H1 (cell line): ENCODE measurements around the gene BMERB1. TPM values are rescaled to one million over a fixed set of nuclear protein-coding genes. Genes with fewer than 3 reads are reported as not detected.

Experiments used
- CTCF ChIA-PET: fragments of 300-600 bp; sonication (Branson Sonifier 250); formaldehyde crosslinking; loops from one replicate; lab custom pipeline; 2021; ENCODE audit not compliant: partially characterized antibody; lab: Charles Lee
- POLR2A ChIA-PET: fragments of 300-600 bp; sonication (Branson Sonifier 250); formaldehyde crosslinking; loops from one replicate; lab custom pipeline; 2021; ENCODE audit warnings: inconsistent platforms; ENCODE audit not compliant: partially characterized antibody; lab: Charles Lee
- DNase-seq, 2 experiments: peaks; one replicate each; pipeline versions ENCODE4 v3.0.0 to v3.0.0-alpha.2; 2010 to 2022; ENCODE audit warnings: low spot score in 2 of 2, low read depth in 1 of 2, mixed read lengths in 1 of 2
- FAIRE-seq: peaks from 2 replicates; lab custom pipeline; 2011; peaks lifted over from hg19 to GRCh38; lab: Jason Lieb, UNC
- H2AFZ ChIP-seq: 2 replicates; pipeline ENCODE4 v1.8.1; 2012; ENCODE audit warnings: low read length, inconsistent platforms
- H2AK5ac ChIP-seq: 2 replicates; pipeline ENCODE4 v1.6.1; 2013; ENCODE audit warnings: low read depth, low read length
- H2BK120ac ChIP-seq: replicated peaks from 2 replicates; pipeline ENCODE3; 2013; ENCODE audit warnings: low read depth, low read length, inconsistent platforms
- H2BK12ac ChIP-seq: 2 replicates; pipeline ENCODE4 v1.6.1; 2013; ENCODE audit warnings: low read depth, low read length
- H2BK15ac ChIP-seq: 2 replicates; pipeline ENCODE4 v1.6.1; 2013; ENCODE audit warnings: low read length
- H2BK20ac ChIP-seq: 2 replicates; pipeline ENCODE4 v1.6.1; 2013; ENCODE audit warnings: low read length
- H2BK5ac ChIP-seq: 2 replicates; pipeline ENCODE4 v1.6.1; 2013; ENCODE audit warnings: low read depth, low read length
- H3K14ac ChIP-seq: 2 replicates; pipeline ENCODE4 v1.6.1; 2013; ENCODE audit warnings: inconsistent platforms; ENCODE audit not compliant: insufficient read length
- H3K18ac ChIP-seq: 2 replicates; pipeline ENCODE4 v1.6.1; 2013; ENCODE audit warnings: low read length; ENCODE audit errors: extremely low read depth
- H3K23ac ChIP-seq: 2 replicates; pipeline ENCODE4 v1.6.1; 2013; ENCODE audit warnings: inconsistent platforms; ENCODE audit not compliant: insufficient read length
- H3K23me2 ChIP-seq: 2 replicates; pipeline ENCODE4 v1.6.1; 2013; ENCODE audit warnings: low read depth, low read length
- H3K27ac ChIP-seq: 2 replicates; pipeline ENCODE4 v1.6.1; 2011; ENCODE audit warnings: low read depth, low read length, inconsistent platforms
- H3K27me3 ChIP-seq, 4 experiments: replicated peaks in 1 of 4; 1 replicate in 1 of 4; 2 replicates in 3 of 4; pipeline versions ENCODE4 v1.6.1 to v1.8.1; 2011 to 2013; ENCODE audit warnings: low read length in 3 of 4, mild to moderate bottlenecking in 3 of 4, inconsistent platforms in 2 of 4, mixed read lengths in 2 of 4, moderate library complexity in 1 of 4; ENCODE audit not compliant: control insufficient read depth in 3 of 4, insufficient read depth in 3 of 4; ENCODE audit errors: extremely low read depth in 1 of 4
- H3K36me3 ChIP-seq, 4 experiments: 2 replicates each; pipeline versions ENCODE4 v1.6.1 to v1.8.1; 2011 to 2013; ENCODE audit warnings: mild to moderate bottlenecking in 4 of 4, low read length in 3 of 4, moderate library complexity in 2 of 4, control low read depth in 1 of 4, inconsistent platforms in 1 of 4; ENCODE audit not compliant: insufficient read depth in 4 of 4, control insufficient read depth in 2 of 4
- H3K4ac ChIP-seq: replicated peaks from 2 replicates; pipeline ENCODE3; 2013; ENCODE audit warnings: low read length, low read depth, mixed read lengths, inconsistent platforms; ENCODE audit not compliant: insufficient read length
- H3K4me1 ChIP-seq, 4 experiments: replicated peaks in 1 of 4; 1 replicate in 1 of 4; 2 replicates in 3 of 4; pipeline versions ENCODE4 v1.6.1 to v1.8.1; 2011 to 2013; ENCODE audit warnings: low read length in 3 of 4, inconsistent platforms in 2 of 4, mixed read lengths in 1 of 4; ENCODE audit not compliant: insufficient read depth in 4 of 4, control insufficient read depth in 3 of 4
- H3K4me2 ChIP-seq, 2 experiments: 2 replicates each; pipeline versions ENCODE4 v1.6.1 to v1.8.1; 2011 to 2013; ENCODE audit warnings: low read depth in 2 of 2, low read length in 2 of 2, control low read depth in 1 of 2, inconsistent platforms in 1 of 2, mild to moderate bottlenecking in 1 of 2; ENCODE audit not compliant: insufficient read depth in 1 of 2
- H3K4me3 ChIP-seq, 4 experiments: fragments of 200-600, 300-600 bp in 1 of 4; sonication (generic), shearing (Covaris generic), sonication (Bioruptor Twin) in 1 of 4; 2 replicates each; pipeline versions ENCODE4 v1.5.1 to v1.8.1; 2011 to 2016; ENCODE audit warnings: low read length in 4 of 4, low read depth in 3 of 4, control low read depth in 2 of 4, inconsistent platforms in 2 of 4, mild to moderate bottlenecking in 2 of 4, mixed read lengths in 1 of 4, moderate library complexity in 1 of 4; ENCODE audit not compliant: insufficient read depth in 2 of 4; ENCODE audit errors: extremely low read depth in 1 of 4
- H3K56ac ChIP-seq: replicated peaks from 2 replicates; pipeline ENCODE3; 2013; ENCODE audit warnings: low read depth, mild to moderate bottlenecking, mixed read lengths, low read length, inconsistent platforms; ENCODE audit not compliant: insufficient read length
- H3K79me1 ChIP-seq: 2 replicates; pipeline ENCODE4 v1.6.1; 2013; ENCODE audit warnings: low read depth, low read length, control low read depth
- H3K79me2 ChIP-seq, 2 experiments: 2 replicates each; pipeline versions ENCODE4 v1.6.1 to v1.8.1; 2012 to 2013; ENCODE audit warnings: low read length in 2 of 2, mild to moderate bottlenecking in 2 of 2, inconsistent platforms in 1 of 2; ENCODE audit not compliant: insufficient read depth in 2 of 2, control insufficient read depth in 1 of 2
- H3K9ac ChIP-seq, 4 experiments: replicated peaks in 1 of 4; 1 replicate in 1 of 4; 2 replicates in 3 of 4; pipeline versions ENCODE4 v1.6.1 to v1.8.1; 2011 to 2013; ENCODE audit warnings: low read depth in 3 of 4, low read length in 3 of 4, control low read depth in 2 of 4, mild to moderate bottlenecking in 2 of 4, moderate library complexity in 2 of 4, inconsistent platforms in 1 of 4; ENCODE audit errors: extremely low read depth in 1 of 4
- H3K9me3 ChIP-seq, 2 experiments: 2 replicates each; pipeline versions ENCODE4 v1.6.1 to v1.8.1; 2012 to 2013; ENCODE audit warnings: mild to moderate bottlenecking in 2 of 2, moderate library complexity in 2 of 2, control low read depth in 1 of 2, inconsistent platforms in 1 of 2, low read depth in 1 of 2, low read length in 1 of 2, mixed read lengths in 1 of 2; ENCODE audit not compliant: insufficient read depth in 2 of 2
- H4K20me1 ChIP-seq, 2 experiments: replicated peaks in 1 of 2; 2 replicates each; pipeline versions ENCODE3 to v1.8.1; 2011 to 2013; ENCODE audit warnings: inconsistent platforms in 2 of 2, low read length in 2 of 2, mild to moderate bottlenecking in 1 of 2; ENCODE audit not compliant: insufficient read depth in 2 of 2, control insufficient read depth in 1 of 2
- H4K5ac ChIP-seq: 2 replicates; pipeline ENCODE4 v1.6.1; 2013; ENCODE audit warnings: low read length, low read depth, mixed read lengths, inconsistent platforms; ENCODE audit not compliant: insufficient read length
- H4K8ac ChIP-seq: 2 replicates; pipeline ENCODE4 v1.8.0; 2013; ENCODE audit warnings: mild to moderate bottlenecking, moderate library complexity, low read length, inconsistent platforms; ENCODE audit not compliant: insufficient read depth; ENCODE audit errors: extremely low read depth
- H4K91ac ChIP-seq: replicated peaks from 2 replicates; pipeline ENCODE3; 2013; ENCODE audit warnings: low read length, mixed read lengths, inconsistent platforms; ENCODE audit not compliant: insufficient read length
- CREB1 ChIP-seq: IDR thresholded peaks from 2 replicates; pipeline ENCODE4 v1.6.1; 2012; ENCODE audit warnings: inconsistent platforms
- CTBP2 ChIP-seq: IDR thresholded peaks from 2 replicates; pipeline ENCODE4 v1.7.0; 2011; ENCODE audit warnings: borderline replicate concordance, mild to moderate bottlenecking, moderate library complexity, mixed read lengths, low read length; ENCODE audit not compliant: insufficient read depth, insufficient read length
- whole genome bisulfite sequencing, 2 experiments: shearing (Covaris generic) in 1 of 2; methylation state at CpG; one replicate each; pipeline versions ENCODE4 v1.1.6 to v1.1.7; 2013 to 2015; ENCODE audit warnings: low lambda C conversion rate in 2 of 2, mixed read lengths in 2 of 2, inconsistent platforms in 1 of 2, low coverage in 1 of 2, missing lambda C conversion rate in 1 of 2; ENCODE audit not compliant: insufficient replicate concordance in 2 of 2, insufficient coverage in 1 of 2, insufficient read length in 1 of 2; ENCODE audit errors: extremely low coverage in 1 of 2, missing lambda C conversion rate in 1 of 2; 5-methylcytosine and 5-hydroxymethylcytosine counted together
- polyA plus RNA-seq, 7 experiments: library from polyadenylated mRNA; depleted of rRNA in 3 of 7; stranded (reverse) in 5 of 7; unstranded in 2 of 7; fragments of >200 nt in 5 of 7; fragments of 200-250 nt in 2 of 7; gene quantifications; 1 replicate in 5 of 7; 2 replicates in 1 of 7; 4 replicates in 1 of 7; pipeline versions ENCODE4 v1.2.1 to v1.2.3, GENCODE V29; 2011 to 2013; ENCODE audit warnings: missing spikeins in 2 of 7, mixed read lengths in 2 of 7
- total RNA-seq: library from RNA; stranded (reverse); fragmentation: NEBNext Ultra II Directional; extraction: Animal tissue kit (Norgen Biotek cat#: 25700); gene quantifications from 2 replicates; pipeline ENCODE4 v1.2.1, GENCODE V29; 2021

The BMERB1 gene
- total and polyA plus RNA-seq, 2 of the 8 experiments (the other 6 are each of a cell fraction or from before 2014, with no cell fraction given) = 23.5 to 27.1 TPM

DNA sequence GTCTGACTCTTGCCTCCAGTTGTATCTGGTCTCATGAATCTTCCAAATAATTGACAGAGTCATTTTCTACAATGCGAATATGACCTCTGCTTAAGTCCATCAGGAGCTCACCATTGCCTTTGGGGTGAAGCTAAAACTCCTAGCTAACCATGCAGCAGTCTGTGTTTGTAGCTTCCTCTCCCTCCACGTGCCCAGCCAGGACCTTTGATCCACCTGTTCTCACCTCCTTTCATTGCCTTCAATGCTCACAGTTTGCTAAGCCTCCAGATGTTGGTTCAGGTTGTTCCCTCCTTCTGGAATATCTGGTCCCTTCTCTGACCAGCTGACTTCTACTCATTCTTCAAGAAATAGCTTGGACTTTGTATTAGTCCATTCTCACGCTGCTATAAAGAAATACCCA lies 23.0 kb downstream of the BMERB1 start:
- Histone ChIP-seq H4K91ac (no peak overlapping the region), H4K20me1 (no peaks in the 10 kb centered on the region), H3K23me2 (no peaks in the 10 kb centered on the region), H3K79me2 (no peaks in the 10 kb centered on the region), H2BK20ac (no peak overlapping the region), H3K9ac (no peak overlapping the region), H3K56ac (no peak overlapping the region), H3K9me3 (no peaks in the 10 kb centered on the region), H3K18ac (no peak overlapping the region), H3K27me3 (no peaks in the 10 kb centered on the region), H3K27ac (no peak overlapping the region), H2BK5ac (no peak overlapping the region), H3K4ac (no peak overlapping the region), H3K36me3 (no peaks in the 10 kb centered on the region), H3K4me2 (no peak overlapping the region), H3K79me1 (peaks cover 2% of the 10 kb centered on the region; the same call in 1 of the 2 replicates), H4K5ac (no peak overlapping the region), H3K23ac (no peak overlapping the region), H3K4me3 (no peak overlapping the region), H3K14ac (no peak overlapping the region), H2AFZ (no peak overlapping the region), H3K4me1 (no peaks in the 10 kb centered on the region), H4K8ac (no peak overlapping the region), H2BK12ac (no peak overlapping the region), H2BK120ac (no peak overlapping the region), H2AK5ac (no peak overlapping the region), H2BK15ac (no peak overlapping the region)
- FAIRE-seq = no peak
- DNase-seq = no peak
- CTCF ChIA-PET = interaction anchor here (0.6 kb wide), 1 partner anchor 54 kb away, joined by 3 read pairs; no protein-coding TSS in a partner anchor
- POLR2A ChIA-PET = no interaction called here
- WGBS, 2 experiments = 92% methylated on average over 3 of the region's 3 CpGs; no CpG with 5 or more reads in 1 of the 2 experiments
- TF ChIP-seq CTBP2 (no peak), CREB1 (no peak)
